Hepatic stellate cell (primary cell): Measurements from ENCODE around the gene ZNF536.
"Not testable (repeated sequence)": the region's sequence is repeated elsewhere in the genome, so short reads cannot be mapped to it uniquely, and the experiment has no call there.

Source experiments
- DNase-seq: peaks from one replicate; pipeline ENCODE4 v3.0.0; 2011; ENCODE audit warnings: low spot score

The ZNF536 gene

DNA sequence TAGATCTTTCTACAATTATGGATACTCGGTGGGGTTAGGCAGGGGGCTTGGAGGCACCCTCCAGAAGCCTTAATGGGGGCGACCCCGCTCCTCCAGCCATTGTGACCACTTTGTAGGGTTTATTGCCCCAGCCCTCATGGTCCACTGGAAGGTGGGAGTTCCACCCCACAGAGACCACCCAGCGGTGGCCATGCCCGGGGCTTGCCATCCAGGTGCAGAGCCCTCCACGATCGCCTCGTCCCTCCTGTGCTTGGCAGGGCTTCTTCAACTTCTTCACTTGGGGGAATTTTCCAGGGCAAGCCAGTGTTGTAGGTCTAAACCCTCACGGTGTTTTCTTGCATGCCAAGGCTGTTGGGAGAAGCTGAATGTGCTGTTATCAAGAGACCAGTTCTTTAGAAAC is 16.1 kb downstream of the ZNF536 start:
- DNase-seq, result no peak

DNA sequence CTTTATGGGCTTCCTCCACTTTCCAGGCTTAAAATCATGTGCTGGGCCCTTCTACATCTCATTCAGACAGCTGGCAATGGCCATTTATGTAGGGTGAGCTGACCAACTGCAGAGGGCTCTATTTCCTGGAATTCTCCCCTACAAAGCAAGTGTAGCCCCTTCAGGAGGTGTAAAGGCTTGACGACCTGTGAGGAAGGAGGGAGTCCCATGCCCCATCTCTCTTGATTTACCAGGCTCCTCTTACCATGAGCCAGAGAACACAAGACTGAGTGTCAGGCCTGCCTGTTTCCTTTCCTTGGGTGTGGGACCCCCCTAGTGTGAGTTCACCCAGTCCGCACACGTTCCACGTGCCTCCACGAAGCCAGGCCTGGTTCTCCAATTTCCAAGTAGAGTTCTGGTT is 16.6 kb downstream of the ZNF536 start:
- no peak for DNase-seq

DNA sequence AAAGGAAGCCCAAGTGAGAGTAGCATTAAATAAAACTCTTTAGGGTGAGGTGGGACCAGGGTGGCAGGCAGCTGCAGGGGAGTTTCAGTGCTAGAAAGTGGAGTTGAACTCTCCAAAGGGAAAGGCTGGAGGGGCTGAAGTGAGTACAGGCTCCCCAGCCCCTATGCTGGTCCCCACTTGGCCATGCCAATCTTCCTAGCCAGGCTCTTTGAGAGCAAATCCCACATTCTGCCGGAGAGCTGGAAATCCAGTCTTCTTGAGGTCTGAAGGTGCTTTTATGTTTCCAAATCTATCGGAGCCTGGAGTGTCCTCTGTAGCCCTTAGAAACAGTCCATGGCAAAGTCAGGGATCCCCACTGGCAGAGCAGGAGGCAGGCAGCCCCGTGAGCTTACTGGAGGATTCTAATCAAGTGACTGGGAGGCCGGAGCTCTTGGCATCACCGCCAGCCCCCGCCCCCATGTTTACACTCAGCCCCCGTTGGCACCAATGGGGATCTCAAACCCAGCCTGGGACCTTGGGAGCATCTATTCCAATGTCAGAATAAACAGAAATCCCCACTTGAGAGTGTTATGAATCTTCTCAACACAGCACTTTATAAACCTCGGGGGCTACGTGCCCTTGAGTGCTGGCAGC is 18.3 kb downstream of the ZNF536 start:
- no peak for DNase-seq

DNA sequence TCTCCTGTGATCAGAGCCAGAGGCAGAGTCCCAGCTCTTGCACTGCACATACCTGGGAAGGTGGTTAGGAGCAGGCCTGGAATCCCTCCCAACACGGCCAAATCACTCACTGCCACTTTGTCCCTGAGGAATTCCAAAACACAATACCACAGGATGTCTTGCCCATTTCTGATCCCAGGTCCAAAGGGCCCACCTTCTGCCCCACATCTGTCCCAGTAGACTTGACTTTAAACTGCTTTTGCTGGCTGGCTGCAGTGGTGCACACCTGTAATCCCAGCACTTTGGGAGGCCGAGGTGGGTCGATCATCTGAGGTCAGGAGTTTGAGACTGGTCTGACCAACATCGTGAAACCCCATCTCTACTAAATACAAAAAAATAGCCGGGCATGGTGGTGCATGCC is 18.9 kb downstream of the ZNF536 start:
- no peak for DNase-seq

DNA sequence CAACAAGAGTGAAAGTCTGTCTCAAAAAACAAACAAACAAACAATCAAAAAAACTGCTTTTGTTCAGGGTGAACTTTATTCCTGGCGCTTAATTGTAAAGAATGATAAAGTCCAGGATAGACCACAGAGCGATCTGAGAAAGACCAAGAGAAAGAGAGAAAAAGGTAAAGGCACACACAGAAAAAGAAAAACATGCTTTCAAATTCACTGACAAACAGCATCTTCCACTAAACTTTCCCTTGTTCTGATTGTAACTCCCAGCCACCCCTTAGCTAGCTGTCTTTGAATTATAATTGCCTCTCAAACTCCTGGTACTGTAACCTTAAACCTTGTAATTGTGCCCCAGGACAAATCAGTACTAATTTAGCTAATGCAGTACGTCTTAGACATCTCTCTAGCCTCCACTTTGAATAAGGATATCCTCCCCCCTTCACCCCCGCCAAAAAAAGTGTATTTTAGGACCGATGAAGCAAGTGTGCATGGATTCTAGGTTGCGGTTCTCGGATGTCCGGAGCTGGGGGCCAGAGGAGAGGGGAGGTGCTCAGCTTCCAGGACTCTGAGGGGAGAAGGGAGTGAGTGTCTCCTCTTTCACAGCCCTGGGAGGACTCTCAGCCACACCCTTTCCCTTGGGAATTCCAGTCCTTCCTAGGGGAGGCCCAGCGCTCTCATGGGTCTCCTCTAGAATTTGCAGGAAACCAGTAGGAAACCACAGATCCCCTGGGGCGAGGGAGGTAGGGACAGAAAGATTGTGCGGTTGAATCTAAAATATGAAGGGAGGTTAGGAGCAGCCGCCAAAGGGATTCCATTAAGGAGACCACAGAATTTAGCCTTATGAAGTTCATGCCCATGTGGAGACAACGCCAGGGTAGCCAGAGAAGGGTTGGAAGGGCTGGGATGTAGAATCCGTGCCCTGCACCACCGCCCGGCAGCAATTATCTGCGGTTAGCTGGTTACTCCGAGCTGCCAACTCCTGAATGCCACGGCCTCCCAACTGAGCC is 19.7 kb downstream of the ZNF536 start:
- DNase-seq, result no peak

DNA sequence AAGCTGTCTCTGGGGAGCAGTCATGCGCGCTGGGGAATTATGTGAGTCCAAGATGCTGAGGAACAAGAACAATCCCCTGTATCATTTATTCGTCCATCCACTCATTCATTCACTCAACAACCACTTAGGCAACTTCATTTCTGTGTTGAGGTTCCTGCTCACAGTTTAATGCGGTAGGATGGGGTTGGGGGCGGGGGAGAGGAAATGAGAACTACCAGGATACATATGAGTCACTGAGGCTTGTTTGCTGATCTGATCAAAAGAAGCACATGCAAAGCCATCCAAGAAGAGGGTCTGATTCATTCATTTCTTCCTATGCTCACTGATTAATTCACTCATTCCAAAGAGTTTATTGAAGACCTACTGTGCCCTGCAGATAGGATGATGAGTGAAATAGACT is 20.9 kb downstream of the ZNF536 start:
- DNase-seq, result no peak

DNA sequence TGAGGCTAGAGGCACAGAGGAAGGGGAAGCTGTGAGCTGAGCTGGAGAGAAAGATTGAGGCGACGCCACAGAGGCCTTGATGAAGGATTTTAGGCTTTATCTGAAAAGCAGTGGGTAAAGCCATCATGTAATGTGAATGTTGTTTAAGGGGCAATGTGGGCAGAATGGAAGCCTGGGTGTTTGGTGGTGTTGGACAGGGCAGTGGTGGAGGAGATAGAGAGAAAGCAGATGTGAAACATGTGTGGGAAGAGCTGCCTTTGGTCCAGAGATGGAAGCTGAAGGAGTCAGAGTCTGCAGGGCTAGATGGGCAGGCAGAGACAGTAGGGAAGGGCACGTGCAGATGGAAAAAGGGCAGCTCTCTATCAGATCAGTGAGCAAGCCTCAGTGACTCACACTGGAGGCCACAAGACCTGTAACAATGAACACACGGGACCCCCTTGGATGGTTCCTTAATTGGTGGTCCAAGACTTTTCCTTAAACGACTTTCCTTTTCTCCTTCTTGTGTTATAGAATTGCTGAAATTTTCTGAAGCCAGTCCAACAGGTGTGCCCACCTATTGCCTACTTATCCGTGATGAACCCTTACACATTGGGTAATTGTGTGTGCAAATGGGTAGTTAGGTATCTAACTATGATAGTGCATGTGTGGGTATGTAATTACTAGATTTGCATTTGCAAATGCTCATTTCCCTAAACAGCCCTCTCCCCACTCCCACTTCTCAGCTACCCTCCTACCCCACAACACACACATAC is 21.7 kb downstream of the ZNF536 start:
- DNase-seq, result no peak

DNA sequence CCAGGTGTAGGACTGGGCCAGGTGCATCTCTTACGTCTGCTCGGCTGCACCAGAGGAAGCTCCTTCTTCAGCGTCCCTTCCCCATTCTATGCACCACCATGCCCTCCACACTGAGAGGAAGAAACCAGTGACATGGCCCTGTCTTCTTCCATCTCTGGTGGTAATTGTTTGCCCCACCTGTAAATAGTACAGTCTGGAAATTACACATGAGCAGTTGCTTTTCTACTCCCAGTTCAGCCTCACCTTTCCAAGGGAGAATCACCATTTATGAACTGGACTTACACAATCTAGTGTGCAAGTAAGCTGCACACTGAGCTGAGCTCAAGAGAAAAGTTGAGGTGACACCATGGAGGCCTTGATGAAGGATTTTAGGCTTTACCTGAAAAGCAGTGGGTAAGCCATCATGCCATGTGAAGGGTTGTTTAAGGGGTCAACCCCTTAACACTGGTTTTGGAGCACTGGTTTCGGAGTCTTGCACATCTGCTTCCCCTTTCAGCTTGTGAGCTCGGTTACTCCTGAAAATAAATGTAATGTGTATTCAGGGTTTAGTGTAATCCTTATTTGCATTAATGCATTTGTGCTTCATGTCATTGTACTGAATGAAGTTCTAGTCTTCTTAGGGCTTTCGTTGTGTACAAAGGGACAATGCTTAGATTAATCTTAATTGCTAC is 22.4 kb downstream of the ZNF536 start:
- no peak for DNase-seq

DNA sequence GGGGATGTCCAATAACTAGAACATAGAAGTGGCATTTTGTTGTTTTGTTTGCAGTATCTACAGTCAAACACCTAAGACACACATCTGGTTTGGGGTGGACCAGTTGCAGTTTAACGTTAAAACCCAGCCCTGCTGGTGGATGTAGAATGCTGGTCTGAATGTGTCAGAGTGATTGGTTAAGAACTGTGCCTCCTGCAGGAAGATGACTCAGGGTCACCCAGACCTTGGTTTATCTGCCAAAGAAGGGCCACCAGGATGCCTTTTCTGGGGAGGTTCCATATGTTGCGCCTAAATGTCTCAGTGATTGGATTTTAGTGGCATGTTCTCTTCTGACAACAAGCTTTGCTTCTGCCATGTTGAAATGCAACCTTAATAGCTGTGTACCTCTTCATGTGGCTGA is 23.1 kb downstream of the ZNF536 start:
- no peak for DNase-seq

DNA sequence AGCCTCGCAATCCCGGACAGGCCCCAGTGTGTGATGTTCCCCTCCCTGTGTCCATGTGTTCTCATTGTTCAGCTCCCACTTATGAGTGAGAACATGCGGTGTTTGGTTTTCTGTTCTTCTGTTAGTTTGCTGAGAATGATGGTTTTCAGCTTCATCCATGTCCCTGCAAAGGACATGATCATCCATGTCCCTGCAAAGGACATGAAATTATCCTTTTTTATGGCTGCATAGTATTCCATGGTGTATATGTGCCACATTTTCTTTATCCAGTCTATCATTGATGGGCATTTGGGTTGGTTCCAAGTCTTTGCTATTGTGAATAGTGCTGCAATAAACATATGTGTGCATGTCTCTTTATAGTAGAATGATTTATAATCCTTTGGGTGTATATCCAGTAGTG is 26.4 kb downstream of the ZNF536 start:
- not testable (repeated sequence) for DNase-seq

DNA sequence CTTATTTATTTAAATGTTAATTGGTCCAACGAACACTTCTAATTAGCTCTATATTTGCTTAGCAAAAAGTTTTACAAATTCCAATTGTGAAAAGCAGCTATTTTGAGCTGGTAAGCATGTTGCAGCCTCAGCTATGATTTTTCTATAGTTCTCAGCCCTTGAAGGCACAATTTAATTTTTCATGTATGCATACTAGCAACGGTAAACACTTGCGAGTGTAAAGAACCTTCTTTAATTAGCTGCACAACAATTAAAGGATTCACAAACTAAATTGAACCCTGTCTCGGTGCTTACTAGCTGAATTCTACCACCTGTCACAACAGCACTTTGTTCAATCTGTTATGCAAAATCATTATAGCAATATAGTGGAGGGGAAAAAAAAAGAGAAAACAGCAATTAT is 29.8 kb downstream of the ZNF536 start:
- no peak for DNase-seq

DNA sequence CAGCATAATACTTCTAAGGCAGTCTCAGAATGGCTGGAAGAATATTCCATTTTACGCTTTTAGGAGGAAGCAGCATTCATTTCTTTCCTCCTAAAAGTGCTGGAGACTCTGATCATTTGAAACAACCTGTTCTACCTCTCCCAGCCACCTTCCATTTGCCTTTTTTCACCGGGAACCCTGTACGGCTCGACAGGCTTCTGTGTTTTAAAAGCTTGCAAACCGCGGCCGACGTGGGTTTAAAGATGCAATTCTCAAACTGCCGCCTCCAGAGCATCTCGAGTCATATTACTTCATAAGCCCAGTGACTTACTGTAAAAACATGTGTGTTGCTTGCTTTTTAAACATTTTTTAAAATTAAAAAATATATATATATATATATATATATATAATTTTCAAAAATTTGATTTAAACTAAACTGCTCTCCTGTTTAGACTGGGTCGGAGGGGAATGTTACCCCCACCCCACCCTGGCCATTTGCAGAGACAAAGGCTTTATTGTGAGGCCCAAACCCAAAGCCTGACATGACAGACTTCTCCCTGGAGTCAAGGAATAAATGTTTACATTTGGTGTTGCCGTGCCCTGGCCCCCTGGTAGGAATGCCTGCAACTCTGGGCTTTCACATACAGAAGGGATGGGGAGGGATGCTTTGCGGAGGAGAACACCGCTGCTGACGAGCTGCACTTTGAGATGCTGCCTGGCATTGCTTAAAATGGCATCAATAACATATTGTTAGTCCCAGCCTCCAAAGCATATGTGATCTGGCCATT is 30.4 kb downstream of the ZNF536 start:
- DNase-seq, result no peak

DNA sequence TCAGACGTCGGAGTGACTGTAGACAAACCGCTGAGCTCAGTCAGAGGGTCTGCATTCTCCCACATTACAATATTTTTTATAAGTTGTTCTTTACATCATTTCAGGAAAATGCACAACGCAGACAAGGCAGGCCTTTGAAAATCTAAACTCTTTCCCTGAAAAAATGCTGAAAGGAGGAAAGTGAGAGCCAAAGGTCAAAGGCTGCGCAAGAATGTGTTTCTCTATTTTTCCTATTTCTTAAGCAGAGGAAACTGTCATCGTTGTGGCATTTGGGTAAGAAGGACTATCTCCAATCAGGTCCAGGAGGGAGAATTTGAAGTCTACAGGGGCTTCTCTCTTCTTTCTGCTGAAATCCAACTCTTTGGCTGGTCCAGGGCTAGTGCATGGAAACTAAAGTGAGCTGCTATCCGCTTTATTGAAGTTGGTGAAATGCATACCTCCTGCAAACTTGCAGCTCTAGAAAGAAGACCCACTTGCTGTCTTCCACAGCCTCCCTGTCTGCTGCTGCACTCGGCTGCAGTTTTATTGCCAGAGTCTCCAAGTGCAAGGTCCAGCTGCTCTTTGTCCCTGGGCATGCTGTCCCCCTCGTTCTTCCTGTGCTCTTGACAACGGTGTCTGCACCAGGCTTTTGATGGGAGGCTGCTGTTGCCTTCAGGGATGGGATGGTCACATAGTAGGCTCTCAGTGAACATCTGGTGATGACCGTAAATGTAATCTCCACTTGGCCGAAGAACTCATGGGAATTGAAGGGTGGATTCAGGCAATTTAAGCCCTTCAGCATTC is 31.2 kb downstream of the ZNF536 start:
- DNase-seq, result no peak

DNA sequence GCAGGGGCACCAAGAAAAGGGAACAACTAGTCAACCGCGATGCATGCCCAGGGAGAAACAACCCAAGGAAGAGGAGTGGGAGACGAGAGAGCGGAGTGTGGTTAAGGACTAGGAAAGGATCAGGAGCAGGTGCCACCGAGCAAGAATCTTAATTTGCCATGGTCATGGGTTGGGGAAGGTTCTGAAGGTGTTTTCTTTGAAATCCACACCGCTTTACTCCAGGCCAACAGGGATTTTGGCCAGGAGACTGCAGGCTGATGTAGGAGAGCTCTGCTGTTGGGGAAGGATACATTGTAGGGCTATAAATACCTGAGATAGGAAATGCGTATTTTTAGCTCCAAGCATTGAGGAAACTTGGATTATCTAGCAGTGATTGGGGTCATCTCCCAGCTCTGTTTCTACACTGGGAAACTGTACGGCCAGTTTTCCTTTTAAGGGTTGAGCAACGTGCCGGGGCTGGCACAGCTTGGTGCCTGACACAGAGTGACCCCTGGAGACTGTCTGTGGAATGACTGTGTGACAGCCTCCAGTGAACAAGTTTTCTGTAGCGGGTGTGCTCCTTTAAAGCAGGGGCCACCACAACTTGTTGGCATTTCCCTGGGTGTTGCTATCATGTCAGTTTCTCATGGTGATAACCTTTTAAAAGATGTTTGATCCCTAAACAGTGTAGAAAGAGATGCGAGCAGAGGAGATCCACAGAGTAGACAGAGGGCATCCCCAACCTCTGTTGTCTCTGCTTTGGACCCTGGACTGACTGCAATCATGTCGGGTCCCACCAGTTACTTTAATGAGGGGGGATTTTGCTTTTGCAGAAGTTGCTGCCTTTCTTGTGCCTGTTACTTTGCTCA is 34.3 kb downstream of the ZNF536 start:
- DNase-seq, result no peak

DNA sequence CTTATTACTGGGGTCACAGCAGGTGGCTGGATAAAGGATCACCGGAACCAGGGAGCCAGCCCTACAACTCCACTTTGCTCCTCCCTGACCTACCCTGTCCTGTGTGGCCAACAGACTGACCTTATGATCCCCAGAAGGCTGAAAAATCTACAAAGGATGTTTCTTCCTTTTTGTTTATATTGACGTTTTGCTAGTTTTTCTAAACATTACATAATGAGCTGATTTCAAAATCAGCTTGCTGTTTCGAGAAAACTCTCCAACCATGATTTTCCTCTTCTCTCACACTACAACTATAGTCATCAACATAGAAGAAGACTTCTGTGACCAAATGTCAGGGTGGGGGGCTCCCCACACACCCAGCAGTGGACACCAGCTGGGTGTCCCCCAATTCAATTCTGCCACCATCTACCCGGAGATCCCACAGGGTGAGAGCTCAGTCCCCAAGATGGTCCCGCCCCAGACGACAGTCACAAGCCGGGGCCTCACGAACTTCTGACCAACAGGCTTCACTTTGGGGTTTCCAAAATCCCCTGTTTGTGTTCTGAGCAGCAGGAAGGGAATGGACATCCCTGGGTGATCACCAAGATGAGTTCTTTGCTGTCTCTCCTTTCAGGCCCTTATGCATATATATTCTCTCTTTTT is 35.0 kb downstream of the ZNF536 start:
- no peak for DNase-seq

DNA sequence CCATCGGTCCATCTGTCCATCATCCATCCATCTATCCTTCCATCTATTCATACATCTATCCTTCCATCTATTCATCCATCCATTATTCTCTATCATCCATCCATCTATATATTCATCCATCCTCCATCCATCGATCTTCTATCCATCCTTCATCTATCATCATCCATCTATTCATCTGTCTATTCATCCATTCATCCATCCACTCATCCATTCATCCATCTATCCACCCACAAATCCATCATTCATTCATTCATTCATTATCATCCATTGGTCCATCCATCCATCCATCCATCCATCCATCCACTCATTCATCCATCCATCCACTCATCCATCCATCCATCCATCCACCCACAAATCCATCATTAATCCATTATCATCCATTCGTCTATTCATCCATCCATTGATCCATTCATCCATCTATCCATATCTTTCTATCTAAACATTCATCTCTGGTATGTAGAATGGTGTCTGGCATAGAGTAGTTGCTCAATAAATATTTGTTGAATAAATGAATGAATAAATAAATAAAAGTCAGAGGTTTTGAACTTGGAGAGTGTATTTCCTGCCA is 36.6 kb downstream of the ZNF536 start:
- no peak for DNase-seq

DNA sequence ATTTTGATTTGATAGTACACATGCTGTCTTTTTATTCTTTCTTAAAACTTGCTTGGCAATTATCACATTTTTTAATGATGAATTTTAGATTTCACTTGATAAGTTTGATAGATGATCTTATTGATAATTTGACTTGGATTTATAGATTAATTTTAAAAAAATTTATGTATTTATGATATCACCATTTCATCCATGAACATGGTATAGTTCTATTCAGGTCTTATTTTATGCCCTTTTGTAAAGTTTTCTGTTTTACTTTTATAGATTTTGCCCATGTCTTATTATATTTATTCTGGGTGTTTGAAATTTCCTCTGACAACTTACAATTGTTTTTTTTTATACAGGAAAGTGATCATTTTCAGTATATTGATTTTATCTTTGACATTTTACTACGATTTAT is 39.5 kb downstream of the ZNF536 start:
- DNase-seq, result no peak

DNA sequence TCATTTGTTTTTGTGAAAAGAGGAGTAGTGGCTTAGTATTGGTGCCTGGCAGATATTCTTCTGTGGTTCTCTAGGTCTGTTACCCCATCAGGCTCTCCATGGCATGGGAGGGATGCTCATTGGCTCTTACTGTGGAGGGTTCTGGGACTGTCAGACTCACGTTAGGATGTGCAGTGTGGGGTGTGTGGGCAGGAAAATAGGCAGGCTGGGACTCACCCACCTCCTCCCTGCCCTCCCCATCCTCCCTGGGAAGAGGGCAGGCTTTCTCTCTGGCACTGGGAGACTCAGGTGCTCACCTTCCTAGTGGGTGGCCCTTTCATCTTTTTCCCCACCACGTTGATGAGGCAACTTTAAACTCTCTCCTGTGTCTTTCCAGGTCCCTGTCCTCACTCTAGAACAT is 44.2 kb downstream of the ZNF536 start:
- DNase-seq, result no peak

DNA sequence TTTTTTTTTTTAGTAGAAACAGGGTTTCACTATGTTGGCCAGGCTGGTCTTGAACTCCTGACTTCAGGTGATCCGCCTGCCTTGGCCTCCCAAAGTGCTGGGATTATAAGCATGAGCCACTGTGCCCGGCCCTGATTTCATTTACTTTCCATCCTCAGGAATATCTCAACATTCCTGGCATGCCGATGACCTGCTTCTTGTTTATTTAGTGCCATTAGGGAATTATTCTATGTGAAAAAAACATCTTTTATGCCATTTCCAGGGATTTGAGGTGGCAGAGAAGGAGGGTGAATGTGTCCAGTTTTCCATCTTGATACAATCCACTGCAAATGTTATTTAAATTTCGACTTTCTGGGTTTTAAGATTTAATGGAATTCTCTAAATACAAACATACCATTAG is 45.0 kb downstream of the ZNF536 start:
- not testable (repeated sequence) for DNase-seq
